ENCODE measurements around the gene GATAD2A. TPM values are rescaled to one million over a fixed set of nuclear protein-coding genes. Genes with fewer than 3 reads are reported as not detected.

GATAD2A gene
- total and polyA plus RNA-seq, 10 of the 15 experiments (the other 5 are each of a cell fraction or from before 2014, with no cell fraction given) = 2.6 to 173 (median 32.0) TPM

DNA sequence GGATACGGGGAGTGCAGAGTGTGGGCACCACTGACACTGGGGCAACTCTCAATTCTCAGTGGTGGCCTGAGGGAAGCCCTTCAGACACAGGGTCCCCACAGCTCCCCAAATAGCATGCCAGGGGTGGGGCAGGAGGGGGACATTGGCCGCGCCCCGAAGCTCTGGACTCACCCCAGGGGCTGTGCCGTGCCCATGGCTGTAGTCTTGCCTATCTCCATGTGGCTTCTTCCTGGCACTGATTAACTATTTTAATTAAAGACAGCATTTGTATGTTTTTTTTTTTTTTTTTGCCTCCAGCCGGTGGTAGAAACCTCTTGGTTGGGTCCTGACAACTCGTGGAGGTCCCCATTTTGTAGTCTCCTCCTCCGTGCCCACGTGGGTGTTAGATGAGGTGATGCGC is 23.3 kb downstream of the GATAD2A start:
- intact Hi-C loops (cut with micrococcal nuclease; ENCODE audit: unreplicated experiment) = no loop called here
- BruUV-seq (replicated peaks) = no TSS peak
- H4K20me1 ChIP-seq (ENCODE audit: control insufficient read depth, insufficient read depth) = peaks cover 12% of the 10 kb centered on the region
- RAD21 ChIA-PET (ENCODE audit: unreplicated experiment) = no interaction called here
- no peak overlapping the region for H3K4me2 ChIP-seq (ENCODE audit: control insufficient read depth, insufficient read depth)
- H3K4me1 ChIP-seq (ENCODE audit: control insufficient read depth, insufficient read depth, low read length) = peaks cover 5% of the 10 kb centered on the region
- no peak overlapping the region for H2AFZ ChIP-seq (ENCODE audit: control insufficient read depth, low read depth, low read length)
- DNase-seq (ENCODE audit: low read depth, low spot score) (no peak), ATAC-seq (no peak), FAIRE-seq (no peak)
- POLR2A ChIA-PET = interaction anchor here (0.5 to 2.2 kb wide), 2 partner anchors 16 to 24 kb away, joined by 5 to 6 read pairs; partner anchors contain the start of gene GATAD2A
- in situ Hi-C loops (cut with MboI) = no loop called here
- no peak overlapping the region for H3K4me3 ChIP-seq
- TF ChIP-seq, protein P1, sequence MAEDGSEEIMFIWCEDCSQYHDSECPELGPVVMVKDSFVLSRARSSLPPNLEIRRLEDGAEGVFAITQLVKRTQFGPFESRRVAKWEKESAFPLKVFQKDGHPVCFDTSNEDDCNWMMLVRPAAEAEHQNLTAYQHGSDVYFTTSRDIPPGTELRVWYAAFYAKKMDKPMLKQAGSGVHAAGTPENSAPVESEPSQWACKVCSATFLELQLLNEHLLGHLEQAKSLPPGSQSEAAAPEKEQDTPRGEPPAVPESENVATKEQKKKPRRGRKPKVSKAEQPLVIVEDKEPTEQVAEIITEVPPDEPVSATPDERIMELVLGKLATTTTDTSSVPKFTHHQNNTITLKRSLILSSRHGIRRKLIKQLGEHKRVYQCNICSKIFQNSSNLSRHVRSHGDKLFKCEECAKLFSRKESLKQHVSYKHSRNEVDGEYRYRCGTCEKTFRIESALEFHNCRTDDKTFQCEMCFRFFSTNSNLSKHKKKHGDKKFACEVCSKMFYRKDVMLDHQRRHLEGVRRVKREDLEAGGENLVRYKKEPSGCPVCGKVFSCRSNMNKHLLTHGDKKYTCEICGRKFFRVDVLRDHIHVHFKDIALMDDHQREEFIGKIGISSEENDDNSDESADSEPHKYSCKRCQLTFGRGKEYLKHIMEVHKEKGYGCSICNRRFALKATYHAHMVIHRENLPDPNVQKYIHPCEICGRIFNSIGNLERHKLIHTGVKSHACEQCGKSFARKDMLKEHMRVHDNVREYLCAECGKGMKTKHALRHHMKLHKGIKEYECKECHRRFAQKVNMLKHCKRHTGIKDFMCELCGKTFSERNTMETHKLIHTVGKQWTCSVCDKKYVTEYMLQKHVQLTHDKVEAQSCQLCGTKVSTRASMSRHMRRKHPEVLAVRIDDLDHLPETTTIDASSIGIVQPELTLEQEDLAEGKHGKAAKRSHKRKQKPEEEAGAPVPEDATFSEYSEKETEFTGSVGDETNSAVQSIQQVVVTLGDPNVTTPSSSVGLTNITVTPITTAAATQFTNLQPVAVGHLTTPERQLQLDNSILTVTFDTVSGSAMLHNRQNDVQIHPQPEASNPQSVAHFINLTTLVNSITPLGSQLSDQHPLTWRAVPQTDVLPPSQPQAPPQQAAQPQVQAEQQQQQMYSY (CRISPR knock-in tag; IDR thresholded peaks at IDR 0.05) = no peak
- TF ChIP-seq HDGF (IDR thresholded peaks at IDR 0.05) = no peak
- TF ChIP-seq, protein P2, sequence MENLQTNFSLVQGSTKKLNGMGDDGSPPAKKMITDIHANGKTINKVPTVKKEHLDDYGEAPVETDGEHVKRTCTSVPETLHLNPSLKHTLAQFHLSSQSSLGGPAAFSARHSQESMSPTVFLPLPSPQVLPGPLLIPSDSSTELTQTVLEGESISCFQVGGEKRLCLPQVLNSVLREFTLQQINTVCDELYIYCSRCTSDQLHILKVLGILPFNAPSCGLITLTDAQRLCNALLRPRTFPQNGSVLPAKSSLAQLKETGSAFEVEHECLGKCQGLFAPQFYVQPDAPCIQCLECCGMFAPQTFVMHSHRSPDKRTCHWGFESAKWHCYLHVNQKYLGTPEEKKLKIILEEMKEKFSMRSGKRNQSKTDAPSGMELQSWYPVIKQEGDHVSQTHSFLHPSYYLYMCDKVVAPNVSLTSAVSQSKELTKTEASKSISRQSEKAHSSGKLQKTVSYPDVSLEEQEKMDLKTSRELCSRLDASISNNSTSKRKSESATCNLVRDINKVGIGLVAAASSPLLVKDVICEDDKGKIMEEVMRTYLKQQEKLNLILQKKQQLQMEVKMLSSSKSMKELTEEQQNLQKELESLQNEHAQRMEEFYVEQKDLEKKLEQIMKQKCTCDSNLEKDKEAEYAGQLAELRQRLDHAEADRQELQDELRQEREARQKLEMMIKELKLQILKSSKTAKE (IDR thresholded peaks at IDR 0.05; ENCODE audit: low read depth, poor library complexity, severe bottlenecking) = no peak
- peaks cover 77% of the 10 kb centered on the region for H3K79me2 ChIP-seq (ENCODE audit: control insufficient read depth, insufficient read depth, low read length)
- peaks cover 0 to 10% of the 10 kb centered on the region in 2 experiments; a peak in 3 of 4 replicates for H3K36me3 ChIP-seq (ENCODE audit: control insufficient read depth in 2 of 2, insufficient read depth in 2 of 2, low read length in 1 of 2)
- H3K9me3 ChIP-seq (replicated peaks; ENCODE audit: control insufficient read depth, insufficient read depth, low read length) = no peaks in the 10 kb centered on the region
- CTCF ChIA-PET = no interaction called here
- 96% methylated on average over 9 of the region's 10 CpGs for WGBS (ENCODE audit: insufficient coverage, insufficient replicate concordance, low lambda C conversion rate, missing lambda C conversion rate)
- SMC1A ChIA-PET (ENCODE audit: uncharacterized antibody, unreplicated experiment) = no interaction called here
- no peaks in the 10 kb centered on the region for H3K27me3 ChIP-seq (replicated peaks in 1 of 2; ENCODE audit: control insufficient read depth in 2 of 2, insufficient read depth in 2 of 2, low read length in 1 of 2)
- H3K9ac ChIP-seq (ENCODE audit: control insufficient read depth, insufficient read depth, low read length) = no peak overlapping the region
- no peak overlapping the region for H3K27ac ChIP-seq (ENCODE audit: control insufficient read depth, insufficient read depth)

Data from GM12878 (cell line).